Transverse colon (tissue), 3 donors: ENCODE results near the gene AGTR1.

Source experiments
- CTCF ChIP-seq, 5 experiments: fragments of 200-600 bp in 3 of 5; fragments of 450-650 bp in 2 of 5; sonication (generic) in 3 of 5; IDR thresholded peaks; 1 replicate in 2 of 5; 2 replicates in 3 of 5; pipeline ENCODE4 v1.5.1; 2016 to 2017; ENCODE audit warnings: antibody characterized with exemption in 5 of 5, inconsistent platforms in 3 of 5, mild to moderate bottlenecking in 2 of 5, moderate library complexity in 1 of 5
- EP300 ChIP-seq: sonication (generic); formaldehyde crosslinking; IDR thresholded peaks from one replicate; pipeline ENCODE4 v1.6.1; 2017; ENCODE audit warnings: antibody characterized with exemption, low read depth
- POLR2A ChIP-seq: fragments of 450-650 bp; IDR thresholded peaks from one replicate; pipeline ENCODE4 v1.6.1; 2016; ENCODE audit warnings: antibody characterized with exemption, mild to moderate bottlenecking, moderate library complexity

GRCh38 chr3:148735597-148735996, 37.9 kb downstream of the AGTR1 start:
- no peak for TF ChIP-seq CTCF (IDR thresholded peaks at IDR 0.05)
- TF ChIP-seq EP300, result no peak
- TF ChIP-seq POLR2A, result no peak
